Measurements from ENCODE around the gene CCDC192.

CCDC192 gene

GRCh38 chr5:127893232-127893631, 190.0 kb downstream of the CCDC192 start:
- no peak overlapping the region for H3K4me3 ChIP-seq (ENCODE audit: insufficient read depth, low read length, poor library complexity, severe bottlenecking)
- H3K36me3 ChIP-seq (ENCODE audit: low read length), result no peaks in the 10 kb centered on the region
- H2AFZ ChIP-seq (ENCODE audit: low read depth, low read length, severe bottlenecking), result no peak overlapping the region

DNA sequence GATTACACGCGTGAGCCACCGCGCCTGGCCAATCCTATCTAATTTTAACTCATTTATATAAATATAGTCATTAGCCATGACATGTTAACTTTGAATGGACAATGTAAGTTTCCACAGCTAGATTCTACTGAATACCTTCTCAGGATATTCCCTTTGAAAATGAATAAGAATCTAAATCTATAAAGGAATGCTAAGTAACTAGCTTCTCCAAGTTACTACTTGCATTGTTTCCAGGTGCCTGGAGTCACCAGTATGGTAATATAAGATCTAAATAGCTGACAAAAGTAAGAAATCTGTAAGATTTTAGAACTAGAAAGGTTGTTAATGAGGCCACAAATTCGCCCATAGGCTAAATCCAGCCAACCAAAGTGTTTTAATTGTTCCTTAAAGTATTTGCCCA, 191.3 kb downstream of the CCDC192 start:
- Histone ChIP-seq H4K20me1 (ENCODE audit: low read depth, low read length) (no peaks in the 10 kb centered on the region), H2AFZ (ENCODE audit: low read depth, low read length, severe bottlenecking) (no peak overlapping the region), H3F3A (ENCODE audit: insufficient read depth) (no peaks in the 10 kb centered on the region), H3K27me3 (ENCODE audit: low read length) (no peaks in the 10 kb centered on the region), H3K4me3 (ENCODE audit: insufficient read depth, low read length, poor library complexity, severe bottlenecking) (no peak overlapping the region), H3K9ac (ENCODE audit: low read length) (no peak overlapping the region), H3K9me2 (replicated peaks; ENCODE audit: insufficient read depth, low read length) (no peaks in the 10 kb centered on the region), H3K4me2 (ENCODE audit: low read depth, low read length, poor library complexity, severe bottlenecking) (no peak overlapping the region), H3K36me3 (ENCODE audit: low read length) (no peaks in the 10 kb centered on the region), H3K27ac (ENCODE audit: low read depth, low read length) (no peak overlapping the region), H3K79me2 (ENCODE audit: insufficient read depth, low read length) (no peaks in the 10 kb centered on the region), H3K9me3 (ENCODE audit: insufficient read depth, low read length) (no peaks in the 10 kb centered on the region)
- TF ChIP-seq EZH2phosphoT487 (conservative IDR thresholded peaks at IDR 0.05; ENCODE audit: low read length), result no peak
- TF ChIP-seq, protein P1, sequence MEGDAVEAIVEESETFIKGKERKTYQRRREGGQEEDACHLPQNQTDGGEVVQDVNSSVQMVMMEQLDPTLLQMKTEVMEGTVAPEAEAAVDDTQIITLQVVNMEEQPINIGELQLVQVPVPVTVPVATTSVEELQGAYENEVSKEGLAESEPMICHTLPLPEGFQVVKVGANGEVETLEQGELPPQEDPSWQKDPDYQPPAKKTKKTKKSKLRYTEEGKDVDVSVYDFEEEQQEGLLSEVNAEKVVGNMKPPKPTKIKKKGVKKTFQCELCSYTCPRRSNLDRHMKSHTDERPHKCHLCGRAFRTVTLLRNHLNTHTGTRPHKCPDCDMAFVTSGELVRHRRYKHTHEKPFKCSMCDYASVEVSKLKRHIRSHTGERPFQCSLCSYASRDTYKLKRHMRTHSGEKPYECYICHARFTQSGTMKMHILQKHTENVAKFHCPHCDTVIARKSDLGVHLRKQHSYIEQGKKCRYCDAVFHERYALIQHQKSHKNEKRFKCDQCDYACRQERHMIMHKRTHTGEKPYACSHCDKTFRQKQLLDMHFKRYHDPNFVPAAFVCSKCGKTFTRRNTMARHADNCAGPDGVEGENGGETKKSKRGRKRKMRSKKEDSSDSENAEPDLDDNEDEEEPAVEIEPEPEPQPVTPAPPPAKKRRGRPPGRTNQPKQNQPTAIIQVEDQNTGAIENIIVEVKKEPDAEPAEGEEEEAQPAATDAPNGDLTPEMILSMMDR (IDR thresholded peaks at IDR 0.05; ENCODE audit: insufficient read depth, low read length, poor library complexity, severe bottlenecking), result no peak

More at GRCh38 chr5:127893232-127893631, 190.0 kb downstream of the CCDC192 start:
- Histone ChIP-seq H3K79me2 (ENCODE audit: insufficient read depth, low read length) (no peaks in the 10 kb centered on the region), H3K27ac (ENCODE audit: low read depth, low read length) (no peak overlapping the region), H3K4me2 (ENCODE audit: low read depth, low read length, poor library complexity, severe bottlenecking) (no peak overlapping the region), H3K9ac (ENCODE audit: low read length) (no peak overlapping the region), H3K9me3 (ENCODE audit: insufficient read depth, low read length) (no peaks in the 10 kb centered on the region), H3F3A (ENCODE audit: insufficient read depth) (no peaks in the 10 kb centered on the region), H4K20me1 (ENCODE audit: low read depth, low read length) (no peaks in the 10 kb centered on the region), H3K9me2 (replicated peaks; ENCODE audit: insufficient read depth, low read length) (no peaks in the 10 kb centered on the region), H3K27me3 (ENCODE audit: low read length) (no peaks in the 10 kb centered on the region)
- TF ChIP-seq, protein P1 (IDR thresholded peaks at IDR 0.05; ENCODE audit: insufficient read depth, low read length, poor library complexity, severe bottlenecking), result no peak
- TF ChIP-seq EZH2phosphoT487 (conservative IDR thresholded peaks at IDR 0.05; ENCODE audit: low read length), result no peak

GRCh38 chr5:127898551-127899213, 195.5 kb downstream of the CCDC192 start:
- H3K27me3 ChIP-seq (ENCODE audit: low read length), result no peaks in the 10 kb centered on the region
- no peak overlapping the region for H3K4me3 ChIP-seq (ENCODE audit: insufficient read depth, low read length, poor library complexity, severe bottlenecking)
- H3K27ac ChIP-seq (ENCODE audit: low read depth, low read length), result no peak overlapping the region
- no peak overlapping the region for H3K4me2 ChIP-seq (ENCODE audit: low read depth, low read length, poor library complexity, severe bottlenecking)
- H4K20me1 ChIP-seq (ENCODE audit: low read depth, low read length), result no peaks in the 10 kb centered on the region
- H3K9me2 ChIP-seq (replicated peaks; ENCODE audit: insufficient read depth, low read length), result no peaks in the 10 kb centered on the region
- H3F3A ChIP-seq (ENCODE audit: insufficient read depth), result no peaks in the 10 kb centered on the region
- no peaks in the 10 kb centered on the region for H3K79me2 ChIP-seq (ENCODE audit: insufficient read depth, low read length)
- H3K9ac ChIP-seq (ENCODE audit: low read length), result no peak overlapping the region
- H3K9me3 ChIP-seq (ENCODE audit: insufficient read depth, low read length), result no peaks in the 10 kb centered on the region
- H2AFZ ChIP-seq (ENCODE audit: low read depth, low read length, severe bottlenecking), result no peak overlapping the region
- TF ChIP-seq EZH2phosphoT487 (conservative IDR thresholded peaks at IDR 0.05; ENCODE audit: low read length), result no peak
- TF ChIP-seq, protein P1 (IDR thresholded peaks at IDR 0.05; ENCODE audit: insufficient read depth, low read length, poor library complexity, severe bottlenecking), result no peak
- H3K36me3 ChIP-seq (ENCODE audit: low read length), result no peaks in the 10 kb centered on the region

Data from SU-DHL-6 (cell line).